ENCODE results near the gene SHOC2. TPM values are rescaled to one million over a fixed set of nuclear protein-coding genes. Genes with fewer than 3 reads are reported as not detected.

The SHOC2 gene
- total and polyA plus RNA-seq, 9 of the 15 experiments (the other 6 are each of a cell fraction or from before 2014, with no cell fraction given): 9.2 to 17.5 (median 14.9) TPM

- TF ChIP-seq ATF2 (CRISPR knock-in tag; IDR thresholded peaks at IDR 0.05) (no peak), SIX5 (IDR thresholded peaks at IDR 0.05; ENCODE audit: borderline replicate concordance in 1 of 2, insufficient read depth in 1 of 2, low read depth in 1 of 2, low read length in 2 of 2) (no peak), EP300 (IDR thresholded peaks at IDR 0.05; ENCODE audit: low read length) (peak; percentile 48; the same call in 1 of the 2 replicates), ARID3B (CRISPR knock-in tag; IDR thresholded peaks at IDR 0.05; ENCODE audit: borderline replicate concordance) (no peak), JUNB (CRISPR knock-in tag; conservative IDR thresholded peaks at IDR 0.05) (no peak), NCOA4 (IDR thresholded peaks at IDR 0.05; ENCODE audit: partially characterized antibody) (no peak), ZNF384 (IDR thresholded peaks at IDR 0.05; ENCODE audit: low read depth, low read length) (peak; percentile 33; the same call in 1 of the 2 replicates), SREBF1 (IDR thresholded peaks at IDR 0.05; ENCODE audit: borderline replicate concordance, low read depth, low read length) (no peak), FIP1L1 (IDR thresholded peaks at IDR 0.05; ENCODE audit: low read depth, low read length, poor library complexity, severe bottlenecking) (peak; percentile 58)
- TF ChIP-seq, protein P1, sequence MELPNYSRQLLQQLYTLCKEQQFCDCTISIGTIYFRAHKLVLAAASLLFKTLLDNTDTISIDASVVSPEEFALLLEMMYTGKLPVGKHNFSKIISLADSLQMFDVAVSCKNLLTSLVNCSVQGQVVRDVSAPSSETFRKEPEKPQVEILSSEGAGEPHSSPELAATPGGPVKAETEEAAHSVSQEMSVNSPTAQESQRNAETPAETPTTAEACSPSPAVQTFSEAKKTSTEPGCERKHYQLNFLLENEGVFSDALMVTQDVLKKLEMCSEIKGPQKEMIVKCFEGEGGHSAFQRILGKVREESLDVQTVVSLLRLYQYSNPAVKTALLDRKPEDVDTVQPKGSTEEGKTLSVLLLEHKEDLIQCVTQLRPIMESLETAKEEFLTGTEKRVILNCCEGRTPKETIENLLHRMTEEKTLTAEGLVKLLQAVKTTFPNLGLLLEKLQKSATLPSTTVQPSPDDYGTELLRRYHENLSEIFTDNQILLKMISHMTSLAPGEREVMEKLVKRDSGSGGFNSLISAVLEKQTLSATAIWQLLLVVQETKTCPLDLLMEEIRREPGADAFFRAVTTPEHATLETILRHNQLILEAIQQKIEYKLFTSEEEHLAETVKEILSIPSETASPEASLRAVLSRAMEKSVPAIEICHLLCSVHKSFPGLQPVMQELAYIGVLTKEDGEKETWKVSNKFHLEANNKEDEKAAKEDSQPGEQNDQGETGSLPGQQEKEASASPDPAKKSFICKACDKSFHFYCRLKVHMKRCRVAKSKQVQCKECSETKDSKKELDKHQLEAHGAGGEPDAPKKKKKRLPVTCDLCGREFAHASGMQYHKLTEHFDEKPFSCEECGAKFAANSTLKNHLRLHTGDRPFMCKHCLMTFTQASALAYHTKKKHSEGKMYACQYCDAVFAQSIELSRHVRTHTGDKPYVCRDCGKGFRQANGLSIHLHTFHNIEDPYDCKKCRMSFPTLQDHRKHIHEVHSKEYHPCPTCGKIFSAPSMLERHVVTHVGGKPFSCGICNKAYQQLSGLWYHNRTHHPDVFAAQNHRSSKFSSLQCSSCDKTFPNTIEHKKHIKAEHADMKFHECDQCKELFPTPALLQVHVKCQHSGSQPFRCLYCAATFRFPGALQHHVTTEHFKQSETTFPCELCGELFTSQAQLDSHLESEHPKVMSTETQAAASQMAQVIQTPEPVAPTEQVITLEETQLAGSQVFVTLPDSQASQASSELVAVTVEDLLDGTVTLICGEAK (IDR thresholded peaks at IDR 0.05): 0 out of 2 replicates have a peak, but pooled peaks have one; percentile 37
- TF ChIP-seq, protein P1 (CRISPR knock-in tag; IDR thresholded peaks at IDR 0.05): no peak
These were observed 47.0 kb upstream of the SHOC2 start (continued) for GRCh38 chr10:110872145-110872983.

All from K562 (cell line).